ENCODE measurements around the gene BOLL.
"Not testable (repeated sequence)": the region's sequence is repeated elsewhere in the genome, so short reads cannot be mapped to it uniquely, and the experiment has no call there.

The BOLL gene

GRCh38 chr2:197795277-197795676 is 10.2 kb upstream of the BOLL start:
- DNase-seq: no peak

DNA sequence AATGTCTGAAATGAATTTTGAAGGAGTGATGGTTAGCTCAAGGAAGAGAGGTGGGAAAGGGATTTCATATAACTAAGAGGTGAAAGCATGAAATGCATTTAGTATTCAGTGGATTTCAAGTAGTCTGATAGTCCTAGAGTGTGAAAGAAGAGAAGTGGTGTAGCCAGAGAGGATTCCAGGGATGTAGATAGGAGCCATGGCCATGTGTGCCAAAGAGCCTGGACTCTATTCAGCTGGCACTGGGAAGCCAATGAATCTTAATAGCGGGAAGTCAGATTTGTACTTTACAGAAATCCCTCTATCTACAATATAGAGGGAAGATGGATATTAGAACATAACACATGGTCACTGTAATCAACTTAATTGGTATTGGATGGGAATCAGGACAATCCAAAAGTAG is 8.3 kb upstream of the BOLL start:
- DNase-seq: no peak

- no peak for DNase-seq
These were observed 1.1 kb upstream of the BOLL start for GRCh38 chr2:197786010-197786877.

DNA sequence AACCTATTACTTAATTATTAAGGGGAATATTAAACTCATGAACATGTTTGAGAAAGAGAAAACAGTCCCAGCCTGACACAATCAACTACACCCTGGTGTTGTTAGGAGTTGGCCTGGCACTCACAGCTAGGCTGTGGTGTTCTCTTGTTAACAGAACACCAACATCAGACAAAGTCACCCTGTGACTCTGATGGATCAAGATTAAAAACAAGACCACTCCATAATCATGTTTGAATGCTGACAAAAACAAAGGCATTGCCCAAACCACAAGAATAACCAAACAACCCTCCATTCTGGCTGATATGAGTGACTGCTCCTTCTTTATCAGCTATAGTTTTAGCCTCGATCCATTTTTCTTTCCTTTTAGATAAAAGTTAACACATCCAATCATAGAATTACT is 3.0 kb downstream of the BOLL start:
- no peak for DNase-seq

GRCh38 chr2:197779261-197779660 is 5.9 kb downstream of the BOLL start:
- no peak for DNase-seq

- peak; percentile 35 for DNase-seq
These were observed 7.2 kb downstream of the BOLL start for GRCh38 chr2:197777823-197778407.

GRCh38 chr2:197760293-197760657 is 24.8 kb downstream of the BOLL start:
- DNase-seq: no peak

GRCh38 chr2:197759625-197760292 is 25.4 kb downstream of the BOLL start:
- DNase-seq: no peak

DNA sequence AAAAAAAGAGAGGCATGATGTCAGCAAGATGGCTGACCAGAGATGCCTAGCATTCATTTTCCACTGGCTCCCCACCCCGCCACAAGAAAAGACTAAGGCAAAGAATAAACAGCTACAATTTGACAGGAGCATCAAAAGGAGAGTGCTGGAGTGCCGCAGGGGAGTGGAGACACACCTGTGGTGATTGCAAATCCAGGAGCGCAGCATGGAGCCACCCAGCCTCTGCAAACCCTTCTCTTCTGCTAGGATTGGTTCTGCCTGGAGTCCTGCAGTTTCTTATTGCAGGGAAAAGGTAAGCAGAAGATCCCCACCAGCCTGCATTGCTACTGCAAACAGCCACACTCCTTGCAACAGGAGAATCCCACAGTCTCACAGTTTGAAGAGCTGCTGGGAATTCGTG is 26.1 kb downstream of the BOLL start:
- DNase-seq: no peak

- DNase-seq: no peak
These were observed 44.9 kb downstream of the BOLL start for GRCh38 chr2:197740200-197740599.

GRCh38 chr2:197728555-197729544 is 56.3 kb downstream of the BOLL start:
- DNase-seq: not testable (repeated sequence)

- no peak for DNase-seq
These were observed 58.1 kb downstream of the BOLL start for GRCh38 chr2:197727011-197727410.

GRCh38 chr2:197717863-197718262 is 67.3 kb downstream of the BOLL start:
- DNase-seq: no peak

GRCh38 chr2:197713271-197713670 is 71.8 kb downstream of the BOLL start:
- DNase-seq: peak; percentile 10

GRCh38 chr2:197711578-197711977 is 73.5 kb downstream of the BOLL start:
- DNase-seq: no peak

DNA sequence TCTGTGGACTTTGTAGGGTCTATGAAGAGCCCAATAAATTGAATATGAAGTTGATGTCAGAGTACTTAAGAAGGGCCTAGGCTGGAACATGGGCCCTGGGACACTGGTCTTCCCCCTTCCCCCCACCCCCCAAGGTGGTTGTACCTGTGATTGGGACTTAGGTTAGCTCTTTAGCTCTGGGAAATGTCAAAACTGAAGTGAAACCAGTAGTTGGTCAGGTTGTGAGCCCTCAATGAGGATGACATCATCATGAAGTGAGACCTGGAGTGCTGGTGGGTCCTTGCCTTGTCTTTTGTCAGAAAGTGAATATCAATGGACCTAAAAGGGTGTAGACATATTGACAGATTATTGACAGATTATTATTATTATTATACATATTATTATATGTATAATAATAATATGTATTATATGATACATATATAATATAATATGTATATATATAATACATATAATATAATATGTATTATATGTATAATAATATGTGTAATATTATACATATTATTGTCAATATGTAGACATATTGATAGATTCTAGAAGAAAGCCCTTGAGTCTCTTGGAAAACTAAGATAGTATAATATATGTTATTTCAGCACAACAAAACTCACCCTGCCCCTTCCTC is 74.6 kb downstream of the BOLL start:
- DNase-seq: no peak

- not testable (repeated sequence) for DNase-seq
These were observed 76.0 kb downstream of the BOLL start for GRCh38 chr2:197709140-197709539.

- DNase-seq: no peak
These were observed 76.8 kb downstream of the BOLL start for GRCh38 chr2:197708331-197708730.

DNA sequence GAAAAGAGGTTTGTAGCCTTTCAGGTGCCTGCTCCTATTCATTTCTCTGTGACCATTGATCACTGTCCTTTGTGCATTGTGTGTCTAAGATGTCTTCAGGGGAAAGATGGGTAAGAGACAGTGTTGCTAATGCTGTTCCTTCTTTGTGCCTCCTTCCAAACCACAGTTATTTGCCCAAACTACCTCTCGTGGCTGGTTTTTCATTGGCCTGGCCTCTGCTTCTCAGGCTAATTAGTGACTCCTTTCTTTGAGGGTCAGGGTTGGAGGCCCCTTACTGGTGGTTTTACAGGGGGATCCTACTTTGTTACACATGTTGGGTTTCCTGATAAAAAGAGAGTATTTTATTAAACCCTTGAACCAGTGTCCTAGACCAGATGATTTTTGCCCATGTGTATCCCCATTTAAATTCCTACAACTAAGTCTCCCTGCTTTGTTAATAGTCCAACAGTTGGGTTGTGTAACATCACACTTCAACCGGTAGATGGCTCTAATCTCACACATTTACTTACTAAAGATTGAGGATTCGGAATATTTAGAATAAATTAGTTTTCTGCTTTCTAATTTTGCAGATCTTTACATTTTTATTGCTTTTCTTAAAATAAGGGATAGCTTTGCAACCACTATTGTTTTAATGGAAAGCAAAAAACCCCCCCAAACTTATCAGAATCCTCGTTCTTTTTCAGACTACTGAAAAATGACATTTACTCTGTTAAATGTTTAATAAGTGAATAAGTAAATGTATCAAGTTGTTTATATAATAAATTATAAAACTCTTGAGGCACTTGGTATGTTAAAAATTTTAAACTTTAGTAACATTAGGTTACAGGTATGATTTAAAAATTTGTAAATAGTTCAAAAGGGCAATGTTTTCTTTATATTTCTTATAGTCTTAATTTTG is 77.6 kb downstream of the BOLL start:
- DNase-seq: peak; percentile 59

GRCh38 chr2:197706839-197707207 is 78.3 kb downstream of the BOLL start:
- peak; percentile 52 for DNase-seq

Data from NCI-H82 (cell line).